Measurements from ENCODE around the gene WNK2.
"Not testable (repeated sequence)": the region's sequence is repeated elsewhere in the genome, so short reads cannot be mapped to it uniquely, and the experiment has no call there.

WNK2 gene

DNA sequence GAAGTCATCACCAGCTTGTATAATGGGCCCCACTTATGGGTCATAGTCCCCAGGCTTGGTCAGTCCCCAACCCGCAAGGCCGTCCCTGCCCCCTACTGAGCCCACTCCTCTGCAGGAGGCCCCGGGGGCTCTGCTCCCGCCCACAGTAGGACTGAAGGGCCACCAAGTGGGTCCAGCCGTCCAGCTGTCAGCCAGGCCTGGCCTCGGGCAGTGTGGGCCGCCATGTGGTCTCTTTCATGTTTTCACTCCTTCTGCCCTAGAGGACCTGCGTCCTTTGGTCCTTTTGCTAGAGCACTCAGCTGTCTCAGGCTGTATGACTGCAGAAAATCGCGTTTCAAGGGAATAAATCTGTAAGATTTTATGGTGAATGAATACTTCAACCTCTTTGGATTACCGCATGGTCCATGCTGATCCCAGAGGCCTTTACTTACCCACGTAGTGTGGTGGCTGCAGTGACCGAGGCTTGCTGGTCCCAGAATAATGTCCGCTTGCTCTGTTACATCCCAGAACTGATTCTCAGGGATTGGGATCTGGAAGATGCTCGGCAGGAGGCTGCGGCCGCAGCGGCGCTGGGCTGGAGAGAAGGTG lies 161.8 kb downstream of the WNK2 start:
- no peak for DNase-seq

DNA sequence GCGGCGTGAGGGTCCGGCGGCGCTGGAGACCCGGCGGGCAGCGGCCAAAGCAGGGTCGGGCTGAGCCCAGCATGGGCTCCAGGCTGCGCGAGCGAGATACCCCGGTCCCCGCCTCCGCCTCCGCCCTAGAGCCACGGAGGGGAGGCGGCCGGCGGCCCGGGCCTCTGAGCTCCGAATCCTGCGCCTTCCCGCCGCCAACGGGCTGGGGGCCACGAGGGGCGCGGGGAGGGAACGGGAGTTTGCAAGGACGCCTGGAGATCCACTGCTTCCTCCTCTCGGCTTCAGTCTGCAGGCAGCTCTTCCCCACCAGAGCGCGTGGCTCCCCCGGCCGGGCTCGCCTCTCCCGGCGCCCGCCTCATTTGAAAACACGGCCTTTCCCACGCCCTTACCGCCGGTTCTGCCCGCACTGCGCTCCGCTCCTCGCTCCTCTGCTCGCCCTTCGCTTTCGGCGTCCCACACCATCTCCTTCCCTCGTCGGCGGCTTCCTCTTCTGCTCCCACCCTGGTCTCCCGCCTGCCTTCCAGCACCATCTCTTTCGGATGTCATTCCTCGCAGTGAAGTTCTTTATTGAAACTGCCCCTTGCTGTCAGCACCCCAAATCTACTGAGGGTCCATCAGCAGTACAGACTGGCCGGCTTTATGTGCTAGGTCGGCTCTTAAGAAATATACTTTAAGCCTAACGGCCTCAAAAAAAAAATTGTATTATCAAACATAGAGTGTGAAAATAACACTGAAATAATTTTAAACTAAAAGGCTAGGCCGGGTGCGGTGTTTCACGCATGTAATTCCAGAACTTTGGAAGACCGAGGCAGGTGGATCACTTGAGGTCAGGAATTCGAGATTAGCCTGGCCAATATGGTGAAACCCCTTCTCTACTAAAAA lies 162.5 kb downstream of the WNK2 start:
- DNase-seq, result peak in 1 of 2 donors; percentile 21

DNA sequence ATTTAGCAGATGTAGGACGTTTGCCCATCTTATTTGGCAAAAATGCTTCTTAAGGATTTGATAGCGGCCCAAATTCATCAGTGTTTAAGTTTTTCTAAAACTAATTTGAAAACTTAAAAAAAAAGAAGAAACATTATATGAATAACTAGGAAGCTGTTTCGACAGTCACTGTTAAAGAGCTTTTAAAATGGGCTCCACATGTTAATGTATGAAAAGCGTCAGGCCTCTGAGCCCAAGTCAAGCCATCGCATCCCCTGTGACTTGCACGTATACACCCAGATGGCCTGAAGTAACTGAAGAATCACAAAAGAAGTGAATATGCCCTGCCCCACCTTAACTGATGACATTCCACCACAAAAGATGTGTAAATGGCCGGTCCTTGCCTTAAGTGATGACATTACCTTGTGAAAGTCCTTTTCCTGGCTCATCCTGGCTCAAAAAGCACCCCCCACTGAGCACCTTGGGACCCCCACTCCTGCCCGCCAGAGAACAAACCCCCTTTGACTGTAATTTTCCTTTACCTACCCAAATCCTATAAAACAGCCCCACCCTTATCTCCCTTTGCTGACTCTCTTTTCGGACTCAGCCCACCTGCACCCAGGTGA lies 163.5 kb downstream of the WNK2 start:
- DNase-seq, result not testable (repeated sequence)

DNA sequence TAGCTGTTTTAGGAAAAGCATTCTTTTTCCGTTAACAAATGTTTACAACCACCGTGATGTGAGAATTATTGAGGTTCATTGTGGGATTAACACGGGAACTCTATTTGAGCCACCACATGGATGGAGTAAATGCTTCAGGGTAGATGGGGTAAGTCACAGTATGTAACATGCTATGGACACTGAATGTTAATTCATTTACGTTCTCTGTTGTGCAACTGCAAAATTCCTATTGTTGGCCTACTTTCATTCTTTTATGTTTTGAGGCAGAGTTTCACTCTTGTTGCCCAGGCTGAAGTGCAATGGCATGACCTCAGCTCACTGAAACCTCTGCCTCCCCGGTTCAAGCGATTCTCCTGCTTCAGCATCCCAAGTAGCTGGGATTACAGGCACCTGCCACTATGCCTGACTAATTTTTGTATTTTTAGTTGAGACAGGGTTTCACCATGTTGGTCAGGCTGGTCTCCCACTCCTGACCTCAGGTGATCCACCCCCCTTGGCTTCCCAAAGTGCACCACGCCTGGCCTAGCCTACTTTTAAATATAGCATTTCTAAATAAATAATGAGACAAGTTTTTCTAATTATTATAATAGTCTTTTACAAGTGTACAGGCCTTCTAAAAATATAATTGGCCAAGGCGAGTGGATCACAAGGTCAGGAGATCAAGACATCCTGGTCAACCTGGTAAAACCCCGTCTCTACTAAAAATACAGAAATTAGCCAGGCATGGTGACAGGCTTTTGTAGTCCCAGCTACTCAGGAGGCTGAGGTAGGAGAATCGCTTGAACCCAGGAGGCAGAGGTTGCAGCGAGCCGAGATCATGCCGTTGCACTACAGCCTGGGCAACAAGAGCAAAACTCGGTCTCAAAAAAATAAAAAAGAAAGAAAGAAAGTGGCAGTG lies 169.7 kb downstream of the WNK2 start:
- DNase-seq, result not testable (repeated sequence)

DNA sequence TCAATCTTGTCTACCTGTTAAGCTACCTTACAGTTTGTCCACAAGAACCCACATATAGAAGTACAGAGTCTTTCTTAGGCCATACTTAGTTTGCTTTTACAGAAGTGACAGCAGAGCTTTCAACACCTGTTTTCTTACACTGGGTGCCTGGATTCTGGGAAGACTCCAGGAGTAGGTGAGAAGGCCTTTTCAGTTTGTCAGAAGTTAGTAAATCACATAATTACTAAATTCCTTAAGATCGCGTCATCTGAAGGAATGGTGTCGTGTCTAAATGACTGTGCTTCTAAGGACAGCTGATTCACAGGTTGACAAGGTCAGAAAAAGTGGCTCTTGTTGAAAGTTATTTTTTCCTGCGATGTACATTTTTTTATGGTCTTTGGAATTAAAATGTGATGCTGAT lies 170.5 kb downstream of the WNK2 start:
- DNase-seq, result no peak

DNA sequence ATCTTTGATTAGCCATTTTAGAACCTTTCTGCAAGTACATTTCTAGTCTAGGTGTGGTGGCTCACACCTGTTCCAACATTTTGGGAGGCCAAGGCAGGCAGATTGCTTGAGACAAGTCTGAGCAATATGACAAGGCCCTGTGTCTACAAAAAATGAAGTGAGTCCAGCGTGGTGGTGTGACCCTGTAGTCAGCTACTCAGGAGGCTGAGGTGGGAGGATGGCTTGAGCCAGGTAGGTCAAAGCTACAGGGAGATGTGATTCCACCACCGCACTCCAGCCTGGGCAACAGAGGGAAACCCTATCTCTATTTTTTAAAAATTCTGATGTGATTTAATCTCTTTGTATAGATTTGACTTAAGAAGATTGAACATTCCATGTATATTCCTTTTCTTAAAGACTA lies 171.9 kb downstream of the WNK2 start:
- no peak for DNase-seq

DNA sequence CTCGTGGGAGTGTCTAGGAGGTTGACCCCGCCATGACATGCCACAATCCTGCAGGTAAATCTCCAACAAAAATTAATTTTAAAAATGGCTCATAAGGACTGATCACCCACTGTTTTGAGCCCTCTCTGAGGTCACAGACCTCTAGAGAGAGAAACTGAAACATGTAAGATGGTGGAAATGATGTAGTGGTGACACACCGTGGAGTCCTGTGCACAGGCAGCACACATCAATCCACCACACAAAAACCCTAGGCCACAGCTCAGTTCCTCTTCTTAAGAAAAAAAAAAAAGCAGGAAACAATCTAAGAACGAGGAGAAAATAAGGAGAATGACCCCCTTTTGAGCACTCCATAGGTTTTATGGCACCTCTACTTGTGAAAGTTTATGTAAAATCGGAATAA lies 173.7 kb downstream of the WNK2 start:
- no peak for DNase-seq

DNA sequence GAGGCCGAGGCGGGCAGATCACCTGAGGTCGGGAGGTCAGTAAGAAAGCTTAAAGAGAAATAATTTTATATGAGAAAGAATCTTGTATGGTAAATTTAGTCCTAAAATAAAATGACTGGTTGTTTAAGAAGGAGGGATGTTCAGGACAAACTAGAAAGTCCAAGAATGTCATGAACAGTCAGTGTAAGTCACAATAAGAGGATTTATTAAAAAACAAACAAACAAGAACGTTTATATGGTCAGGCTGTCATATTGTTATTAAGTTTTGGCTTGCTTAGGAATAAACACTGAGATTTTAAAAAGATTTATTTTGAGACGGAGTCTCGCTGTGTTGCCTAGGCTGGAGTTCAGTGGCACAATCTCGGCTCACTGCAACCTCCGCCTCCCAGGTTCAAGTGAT lies 176.0 kb downstream of the WNK2 start:
- not testable (repeated sequence) for DNase-seq

DNA sequence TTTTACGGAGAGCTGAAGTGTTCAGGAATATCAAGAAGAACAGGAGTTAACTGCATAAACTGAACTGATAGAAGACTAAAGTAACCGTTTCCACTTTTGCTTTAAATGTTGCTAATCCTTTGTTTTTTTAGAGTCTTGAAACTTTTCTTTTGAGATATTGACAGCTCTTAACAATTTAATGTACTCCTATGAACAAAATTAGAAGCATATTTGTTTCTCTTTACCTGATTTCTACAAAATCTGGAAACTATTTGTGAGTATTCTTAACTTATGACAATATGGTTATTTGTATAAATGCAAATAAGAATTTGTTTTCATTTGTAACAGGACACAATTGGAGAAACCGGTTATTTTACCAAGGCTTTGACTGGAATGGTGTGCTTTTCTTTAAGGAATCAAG lies 178.1 kb downstream of the WNK2 start:
- no peak for DNase-seq

DNA sequence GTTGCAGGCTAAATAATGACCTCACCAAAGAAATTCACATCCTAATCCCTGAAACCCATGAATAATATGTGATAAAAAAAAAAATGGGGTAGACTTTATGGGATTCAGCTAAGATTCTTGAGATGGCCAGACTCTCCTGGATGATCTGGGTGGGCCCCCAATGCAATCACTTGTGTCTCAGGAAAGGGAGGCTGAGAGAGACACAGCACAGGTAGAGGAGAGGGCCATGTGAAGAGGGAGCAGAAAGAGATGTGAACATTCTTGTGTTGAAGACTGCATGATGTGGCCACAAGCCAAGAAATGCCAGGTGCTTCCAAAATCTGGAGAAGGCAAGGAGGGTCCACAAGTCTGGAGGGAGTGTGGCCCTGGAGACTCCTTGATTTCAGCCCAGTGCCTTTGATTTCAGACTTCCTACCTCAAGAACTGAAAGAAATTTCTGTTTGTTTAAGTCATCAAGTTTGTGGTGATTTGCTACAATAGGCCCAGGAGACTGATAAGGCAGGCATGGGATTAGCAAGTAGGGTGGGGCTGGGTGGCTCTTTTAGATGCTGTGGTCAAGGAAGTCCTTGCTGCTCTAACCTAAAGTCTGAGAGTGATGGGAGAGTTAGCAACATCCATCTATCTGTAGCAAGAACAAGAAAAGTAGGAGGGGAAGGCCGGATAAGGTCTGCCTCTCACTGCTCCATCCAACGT lies 180.9 kb downstream of the WNK2 start:
- no peak for DNase-seq

DNA sequence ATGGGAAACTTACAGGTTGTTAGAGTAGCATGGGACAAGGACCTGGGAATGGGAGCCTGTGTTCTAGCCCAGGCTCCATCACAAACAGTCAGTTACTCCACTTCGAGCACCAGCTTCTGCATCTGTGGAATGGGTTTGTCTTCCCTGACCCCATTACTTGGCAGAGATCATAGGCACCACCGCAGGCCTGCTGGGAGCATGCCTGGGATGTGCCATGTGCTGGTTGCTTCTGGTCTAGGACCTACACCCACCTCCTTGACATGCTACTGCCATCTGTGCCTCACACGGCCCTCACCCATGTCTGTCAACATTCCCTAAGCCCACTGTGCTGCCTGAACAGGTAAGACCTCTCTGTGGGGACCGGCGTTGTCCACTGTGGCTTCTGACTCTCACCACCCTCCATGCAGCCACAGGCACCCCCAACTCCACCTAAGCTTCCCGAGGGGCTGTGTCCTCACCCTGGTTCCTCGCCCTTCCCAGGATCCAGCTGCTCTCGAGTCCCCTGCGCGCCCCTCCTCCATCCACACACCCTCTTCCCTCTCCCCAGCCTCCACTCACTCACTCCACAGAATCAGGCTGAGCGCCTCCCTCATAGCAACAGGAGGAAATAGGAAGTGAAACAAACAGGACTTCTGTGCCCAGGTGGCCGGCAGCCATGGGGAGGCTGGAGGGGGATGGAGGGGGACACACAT lies 181.6 kb downstream of the WNK2 start:
- DNase-seq, result no peak

DNA sequence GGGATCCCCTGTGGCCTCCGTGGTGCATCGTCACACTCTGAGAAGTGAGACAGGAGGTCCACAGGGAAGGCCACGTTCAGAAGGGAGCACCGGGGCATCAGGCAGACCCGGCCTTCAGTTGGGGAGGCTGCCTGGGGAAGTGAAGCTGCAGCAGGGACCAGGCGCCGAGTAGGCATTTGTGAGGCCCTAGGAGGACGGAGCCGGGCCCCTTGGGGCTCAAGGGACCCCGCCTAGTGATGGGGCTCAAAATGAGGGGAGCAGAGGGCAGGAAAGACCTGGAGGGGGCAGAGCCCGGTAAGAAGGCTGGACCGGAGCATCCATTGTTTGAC lies 182.1 kb downstream of the WNK2 start:
- DNase-seq, result no peak

DNA sequence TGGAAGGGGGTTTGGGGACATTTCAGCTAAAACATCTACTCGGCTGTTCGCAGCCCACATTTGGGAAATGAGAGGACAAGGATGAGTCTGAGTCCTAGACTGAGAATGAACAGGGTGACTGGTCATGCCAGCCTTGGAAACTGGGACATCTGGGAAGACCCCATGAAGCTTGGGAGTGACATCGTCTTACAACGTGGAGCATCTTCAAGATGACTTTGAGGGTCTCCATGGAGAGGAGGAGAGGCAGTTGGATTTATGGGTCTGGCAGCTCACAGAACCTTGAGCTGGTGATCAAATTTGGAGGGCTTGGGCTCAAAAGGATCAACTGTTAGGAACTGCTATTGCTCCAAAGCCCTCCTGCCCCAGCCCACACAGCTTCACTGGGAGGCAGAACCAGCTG lies 182.5 kb downstream of the WNK2 start:
- DNase-seq, result not testable (repeated sequence)

DNA sequence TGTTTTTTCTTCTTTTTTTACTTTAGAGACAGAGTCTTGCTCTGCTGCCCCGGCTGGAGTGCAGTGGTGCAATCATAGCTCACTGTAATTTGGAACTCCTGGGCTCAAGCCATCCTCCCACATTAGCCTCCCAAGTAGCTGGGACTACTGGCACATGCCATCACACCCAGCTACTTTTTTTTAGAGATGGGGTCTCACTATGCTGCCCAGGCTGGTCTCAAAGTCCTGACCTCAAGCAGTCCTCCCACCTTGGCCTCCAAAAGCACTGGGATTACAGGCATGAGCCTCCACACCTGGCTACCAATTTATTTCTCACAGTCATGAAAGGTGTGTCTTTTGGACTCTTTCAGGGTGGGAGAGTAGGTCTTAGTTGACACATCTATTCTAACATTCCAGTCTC lies 184.5 kb downstream of the WNK2 start:
- no peak for DNase-seq

DNA sequence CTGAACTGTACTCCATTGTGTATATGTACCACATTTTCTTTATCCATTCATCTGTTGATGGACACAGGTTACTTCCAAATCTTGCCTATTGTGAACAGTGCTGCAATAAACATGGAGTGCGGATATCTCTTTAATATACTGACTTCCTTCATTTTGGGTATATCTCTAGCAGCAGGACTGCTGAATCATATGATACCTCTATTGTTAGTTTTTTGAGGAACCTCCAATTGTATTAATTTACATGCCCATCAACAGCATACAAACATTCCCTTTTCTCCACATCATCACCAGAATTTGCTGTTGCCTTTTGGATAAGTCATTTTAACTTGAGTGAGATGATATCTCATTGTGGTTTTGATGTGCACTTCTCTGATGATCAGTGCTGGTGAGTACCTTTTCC lies 185.7 kb downstream of the WNK2 start:
- DNase-seq, result no peak

Measured in hippocampal formation (tissue), 2 donors.